RWPE1 (cell line): ENCODE measurements around the gene CTNNBL1.

Experiments used
- CTCF ChIA-PET: fragments of 350-600 bp; sonication (Branson Sonifier 250); formaldehyde crosslinking; extraction: SDS; loops from one replicate; lab custom pipeline; 2021; lab: Yijun Ruan, JAX
- POLR2A ChIA-PET: fragments of 400-600 bp; formaldehyde crosslinking; extraction: SDS; loops from one replicate; lab custom pipeline; 2020; ENCODE audit warnings: antibody characterized with exemption; ENCODE audit not compliant: low non-redundant PET; lab: Yijun Ruan, JAX
- DNase-seq: peaks from one replicate; pipeline ENCODE4 v3.0.0; 2012; ENCODE audit warnings: low spot score
- H3K27ac ChIP-seq: fragments of 450-650 bp; 2 replicates; pipeline ENCODE4 v1.5.1; 2017
- TF ChIP-seq, protein P1 (sequence below): fragments of 450-650 bp; conservative IDR thresholded peaks from 2 replicates; pipeline ENCODE4 v1.5.1; 2017; ENCODE audit warnings: low read depth, mild to moderate bottlenecking

Gene CTNNBL1

DNA sequence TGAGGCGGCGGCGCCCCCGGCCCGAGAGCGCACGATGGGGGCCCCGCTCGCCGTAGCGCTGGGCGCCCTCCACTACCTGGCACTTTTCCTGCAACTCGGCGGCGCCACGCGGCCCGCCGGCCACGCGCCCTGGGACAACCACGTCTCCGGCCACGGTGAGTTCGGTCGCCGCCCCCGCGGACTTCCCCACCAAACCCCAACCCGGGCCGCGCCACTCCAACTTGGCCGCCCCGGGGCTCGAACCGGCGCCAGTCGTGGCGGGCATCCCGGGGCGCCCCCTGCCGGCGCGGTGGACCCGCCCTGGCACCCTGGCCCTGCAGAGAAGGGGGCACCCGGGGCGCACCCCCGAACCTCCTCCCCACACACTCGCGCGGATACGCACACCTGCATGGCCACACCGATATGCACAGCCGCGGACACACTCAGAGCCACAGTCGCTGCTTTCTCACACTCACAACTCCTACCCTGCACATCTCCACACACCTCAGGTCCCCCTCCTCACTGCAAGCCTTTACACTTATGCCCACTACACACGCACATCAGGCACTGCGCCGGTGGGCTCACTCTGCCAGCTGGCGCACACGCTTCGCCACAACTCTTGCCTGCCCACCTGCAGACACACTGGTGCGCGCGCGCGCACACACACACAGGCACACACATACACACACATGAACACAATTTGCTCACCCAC, 209.6 kb downstream of the CTNNBL1 start:
- POLR2A ChIA-PET: no interaction called here
- CTCF ChIA-PET: interaction anchor here (1.3 kb wide), 1 partner anchor 22 kb away, joined by 3 read pairs; no protein-coding TSS in a partner anchor

DNA sequence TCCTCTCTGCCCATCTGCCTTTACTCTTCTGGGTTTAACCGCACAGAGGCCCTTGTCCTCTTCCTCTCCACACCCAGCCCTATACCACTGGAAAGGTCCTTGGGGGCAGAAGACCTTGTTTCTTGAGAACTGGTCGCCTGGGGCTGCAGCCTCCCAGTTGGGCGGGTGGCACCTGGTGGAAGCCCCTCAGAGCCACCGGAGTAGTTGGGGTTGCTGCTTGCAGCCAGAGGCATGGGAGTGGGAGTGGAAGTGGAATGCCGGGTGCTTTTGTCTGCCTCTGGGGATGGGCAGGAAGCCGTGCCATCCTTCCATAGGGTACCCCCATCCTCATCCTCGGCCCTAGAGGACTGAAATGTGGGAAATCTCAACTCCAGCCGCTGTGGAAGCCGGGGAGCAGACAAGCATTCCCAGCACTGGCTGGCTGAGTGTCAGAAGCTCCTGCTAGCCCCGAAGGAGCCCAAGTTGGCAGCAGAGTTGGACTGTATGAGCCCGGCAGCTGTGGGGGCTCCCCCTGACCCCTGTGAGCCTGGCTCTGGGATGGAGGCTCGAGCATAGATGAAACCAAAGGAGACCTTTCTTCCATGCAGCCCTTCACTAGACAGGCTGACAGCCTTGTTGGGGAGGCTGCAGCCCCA, 210.3 kb downstream of the CTNNBL1 start:
- POLR2A ChIA-PET: no interaction called here
- H3K27ac ChIP-seq: no peak overlapping the region
- TF ChIP-seq, protein P1, sequence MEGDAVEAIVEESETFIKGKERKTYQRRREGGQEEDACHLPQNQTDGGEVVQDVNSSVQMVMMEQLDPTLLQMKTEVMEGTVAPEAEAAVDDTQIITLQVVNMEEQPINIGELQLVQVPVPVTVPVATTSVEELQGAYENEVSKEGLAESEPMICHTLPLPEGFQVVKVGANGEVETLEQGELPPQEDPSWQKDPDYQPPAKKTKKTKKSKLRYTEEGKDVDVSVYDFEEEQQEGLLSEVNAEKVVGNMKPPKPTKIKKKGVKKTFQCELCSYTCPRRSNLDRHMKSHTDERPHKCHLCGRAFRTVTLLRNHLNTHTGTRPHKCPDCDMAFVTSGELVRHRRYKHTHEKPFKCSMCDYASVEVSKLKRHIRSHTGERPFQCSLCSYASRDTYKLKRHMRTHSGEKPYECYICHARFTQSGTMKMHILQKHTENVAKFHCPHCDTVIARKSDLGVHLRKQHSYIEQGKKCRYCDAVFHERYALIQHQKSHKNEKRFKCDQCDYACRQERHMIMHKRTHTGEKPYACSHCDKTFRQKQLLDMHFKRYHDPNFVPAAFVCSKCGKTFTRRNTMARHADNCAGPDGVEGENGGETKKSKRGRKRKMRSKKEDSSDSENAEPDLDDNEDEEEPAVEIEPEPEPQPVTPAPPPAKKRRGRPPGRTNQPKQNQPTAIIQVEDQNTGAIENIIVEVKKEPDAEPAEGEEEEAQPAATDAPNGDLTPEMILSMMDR: no peak
- DNase-seq: no peak
- CTCF ChIA-PET: interaction anchor here (0.5 to 0.6 kb wide), 2 partner anchors 129 to 173 kb away, joined by 3 to 4 read pairs; partner anchors contain the start of genes RPRD1B and TTI1

More for the DNA sequence above, 209.6 kb downstream of the CTNNBL1 start:
- H3K27ac ChIP-seq: no peak overlapping the region
- TF ChIP-seq, protein P1: no peak; the same call in 1 of the 2 replicates
- no peak for DNase-seq

DNA sequence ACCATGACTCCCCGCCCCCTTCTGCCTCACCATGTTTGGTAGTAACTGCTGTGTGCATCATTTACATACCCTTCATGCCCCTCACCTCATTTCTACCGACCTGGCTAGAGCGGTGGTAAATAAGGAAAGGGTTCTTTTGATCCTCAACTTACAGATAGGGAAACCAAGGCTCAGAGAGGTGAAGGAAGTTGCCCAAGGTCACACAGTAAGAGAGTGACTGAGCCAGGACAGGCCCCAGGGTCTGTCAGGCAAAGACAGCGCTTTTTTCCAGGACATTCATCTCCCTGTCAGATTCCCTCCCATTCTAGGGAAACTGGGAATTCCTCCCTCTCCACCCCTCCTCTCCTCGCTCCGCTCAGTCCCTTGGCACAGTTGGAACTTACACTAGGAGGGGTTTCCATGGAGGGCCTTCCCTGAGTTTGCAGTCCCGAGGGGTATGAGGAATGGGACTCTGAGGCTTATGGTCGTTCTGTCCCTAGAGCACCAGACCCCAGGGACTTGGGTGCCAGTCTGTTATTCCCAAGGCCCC, 211.1 kb downstream of the CTNNBL1 start:
- POLR2A ChIA-PET: no interaction called here
- DNase-seq: no peak
- TF ChIP-seq, protein P1: no peak
- no peak overlapping the region for H3K27ac ChIP-seq
- CTCF ChIA-PET: interaction anchor here (0.5 to 0.6 kb wide), 3 partner anchors 129 to 925 kb away, joined by 3 to 4 read pairs (median 3); partner anchors contain the start of genes RPRD1B and TTI1

DNA sequence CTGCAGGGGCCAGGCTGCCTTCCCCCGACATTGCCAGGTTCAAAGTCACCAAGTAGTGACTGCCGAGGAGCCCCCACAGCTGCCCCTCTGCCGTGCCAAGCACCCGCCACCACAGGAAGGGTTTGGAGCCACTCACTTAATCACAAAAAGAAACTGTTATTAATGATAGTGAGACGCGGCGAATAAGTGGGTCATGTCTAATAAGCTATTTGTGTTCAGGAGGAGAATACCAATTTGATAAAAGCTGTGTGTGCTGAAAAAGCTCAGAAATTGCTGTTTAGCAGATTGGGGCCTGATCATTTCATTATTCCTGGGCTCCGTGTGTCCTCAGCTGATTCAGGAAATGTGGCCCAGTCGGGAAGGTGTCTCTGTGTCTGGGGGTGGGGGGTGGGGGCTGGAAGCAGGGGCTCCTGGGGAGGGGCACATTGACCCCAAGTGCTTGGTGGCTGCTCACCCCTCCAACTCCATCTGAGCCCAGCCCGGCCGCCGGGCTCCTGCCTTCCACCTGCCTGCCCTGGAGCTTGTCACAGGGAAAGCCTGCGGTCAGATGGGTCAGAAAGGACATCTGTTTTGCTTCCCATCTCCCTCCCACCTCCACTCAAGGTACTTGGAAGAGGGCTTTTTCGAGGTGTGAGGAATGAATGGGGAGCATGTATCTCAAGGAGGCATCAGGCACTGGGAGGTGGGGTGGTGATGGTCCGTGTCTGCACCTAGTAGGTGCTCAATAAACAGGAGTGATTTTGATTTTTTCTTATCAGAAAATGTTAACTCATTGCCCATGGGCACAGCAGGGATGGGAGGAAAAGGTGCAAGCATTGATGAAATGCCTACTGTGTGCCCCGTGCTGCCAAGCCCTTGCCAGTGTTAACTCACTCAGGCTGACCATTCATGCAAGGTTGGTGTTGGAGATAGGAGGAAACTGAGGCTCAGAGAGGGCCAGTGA, 212.1 kb downstream of the CTNNBL1 start:
- POLR2A ChIA-PET: interaction anchor here (0.5 kb wide), 1 partner anchor 51 kb away, joined by 6 read pairs; no protein-coding TSS in a partner anchor
- TF ChIP-seq, protein P1: no peak
- no peak overlapping the region for H3K27ac ChIP-seq
- CTCF ChIA-PET: interaction anchor here (0.5 to 1.5 kb wide), 4 partner anchors 8 to 926 kb away, joined by 3 to 5 read pairs (median 3); no protein-coding TSS in a partner anchor
- no peak for DNase-seq

DNA sequence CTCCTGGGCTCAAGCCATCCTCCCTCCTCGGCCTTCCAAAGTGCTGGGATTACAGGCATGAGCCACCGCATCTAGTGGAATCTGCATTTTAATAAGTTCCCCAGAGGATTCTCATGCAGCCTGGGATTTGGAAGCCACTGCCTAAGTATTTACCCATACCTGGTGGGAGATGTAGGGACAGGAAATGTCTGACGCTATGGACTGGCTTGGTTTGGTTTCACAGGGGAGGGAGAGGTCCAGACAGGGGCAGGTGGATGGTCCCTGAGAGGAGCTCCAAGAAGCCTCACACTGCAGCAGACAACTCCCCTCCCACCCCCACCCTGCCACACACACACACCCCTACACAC, 213.5 kb downstream of the CTNNBL1 start:
- no peak for DNase-seq
- CTCF ChIA-PET: interaction anchor here (1.5 kb wide), 1 partner anchor 9 kb away, joined by 3 read pairs; no protein-coding TSS in a partner anchor
- POLR2A ChIA-PET: no interaction called here
- TF ChIP-seq, protein P1: no peak
- no peak overlapping the region for H3K27ac ChIP-seq
